ENCODE results near the gene GAGE13.
"Not testable (repeated sequence)": the region's sequence is repeated elsewhere in the genome, so short reads cannot be mapped to it uniquely, and the experiment has no call there.

DNA sequence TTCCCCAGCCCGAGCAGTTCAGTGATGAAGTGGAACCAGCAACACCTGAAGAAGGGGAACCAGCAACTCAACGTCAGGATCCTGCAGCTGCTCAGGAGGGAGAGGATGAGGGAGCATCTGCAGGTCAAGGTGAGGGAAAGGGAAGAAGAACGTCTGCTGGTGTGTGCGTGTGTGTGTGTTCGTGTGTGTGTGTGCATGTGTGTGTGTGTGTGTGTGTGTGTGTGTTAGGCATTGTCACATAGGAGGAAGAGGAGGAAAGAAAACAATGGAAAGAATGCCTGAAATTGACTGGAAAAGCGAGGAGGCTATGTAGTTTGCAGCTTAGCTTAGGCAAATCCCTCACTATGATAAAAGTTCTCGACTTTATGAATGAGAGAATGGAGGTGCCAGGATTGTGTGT is 7.6 kb upstream of the GAGE13 start:
- not testable (repeated sequence) for TF ChIP-seq EZH2 (IDR thresholded peaks at IDR 0.05; ENCODE audit: low read length, unreplicated experiment); EZH2phosphoT487 (IDR thresholded peaks at IDR 0.05; ENCODE audit: borderline replicate concordance, low read length)
- TF ChIP-seq, protein P1, sequence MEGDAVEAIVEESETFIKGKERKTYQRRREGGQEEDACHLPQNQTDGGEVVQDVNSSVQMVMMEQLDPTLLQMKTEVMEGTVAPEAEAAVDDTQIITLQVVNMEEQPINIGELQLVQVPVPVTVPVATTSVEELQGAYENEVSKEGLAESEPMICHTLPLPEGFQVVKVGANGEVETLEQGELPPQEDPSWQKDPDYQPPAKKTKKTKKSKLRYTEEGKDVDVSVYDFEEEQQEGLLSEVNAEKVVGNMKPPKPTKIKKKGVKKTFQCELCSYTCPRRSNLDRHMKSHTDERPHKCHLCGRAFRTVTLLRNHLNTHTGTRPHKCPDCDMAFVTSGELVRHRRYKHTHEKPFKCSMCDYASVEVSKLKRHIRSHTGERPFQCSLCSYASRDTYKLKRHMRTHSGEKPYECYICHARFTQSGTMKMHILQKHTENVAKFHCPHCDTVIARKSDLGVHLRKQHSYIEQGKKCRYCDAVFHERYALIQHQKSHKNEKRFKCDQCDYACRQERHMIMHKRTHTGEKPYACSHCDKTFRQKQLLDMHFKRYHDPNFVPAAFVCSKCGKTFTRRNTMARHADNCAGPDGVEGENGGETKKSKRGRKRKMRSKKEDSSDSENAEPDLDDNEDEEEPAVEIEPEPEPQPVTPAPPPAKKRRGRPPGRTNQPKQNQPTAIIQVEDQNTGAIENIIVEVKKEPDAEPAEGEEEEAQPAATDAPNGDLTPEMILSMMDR (conservative IDR thresholded peaks at IDR 0.05; ENCODE audit: low read depth, low read length) = not testable (repeated sequence)
